ENCODE data around the gene PA2G4. TPM values are rescaled to one million over a fixed set of nuclear protein-coding genes. Genes with fewer than 3 reads are reported as not detected.
A peak's percentile ranks its signal among the peaks of the same experiment; 100 is the strongest.

The PA2G4 gene
- total and polyA plus RNA-seq, 4 donors = 56.8 to 148 (median 68.6) TPM

DNA sequence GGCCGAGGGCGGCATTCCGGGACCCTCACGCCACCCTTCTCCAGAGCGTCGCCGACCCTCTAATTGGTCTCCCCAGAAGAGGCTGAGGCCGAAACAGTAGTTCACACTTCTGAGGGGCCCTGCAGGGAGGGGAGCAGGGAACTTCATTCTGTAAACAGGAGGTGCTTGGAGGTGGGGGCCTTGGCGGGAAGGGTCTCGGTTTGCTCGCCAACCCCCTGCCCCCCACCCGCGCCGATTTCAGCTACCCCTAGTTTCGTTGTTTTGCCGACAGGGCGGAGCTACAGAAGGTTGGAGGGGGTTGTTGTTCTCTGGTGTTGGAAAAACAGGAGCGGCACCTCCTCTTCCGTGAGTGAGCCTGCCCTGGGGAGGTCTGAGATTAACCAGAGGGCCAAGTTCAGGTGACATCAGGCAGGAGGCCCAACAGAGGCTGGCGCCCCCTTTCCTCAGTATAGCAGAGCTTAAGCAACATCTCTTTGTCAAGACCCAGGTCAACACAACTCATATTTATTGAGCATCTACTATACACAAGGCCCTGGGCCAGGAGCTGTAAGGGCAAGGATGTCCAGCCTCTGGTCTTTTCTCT, 23.7 kb upstream of the PA2G4 start:
- peak overlapping the region; percentile 93 to 99 for H3K27ac ChIP-seq (ENCODE audit: low read depth in 1 of 2, low read length in 2 of 2)
- H3K4me1 ChIP-seq (ENCODE audit: control insufficient read depth in 4 of 4, insufficient read depth in 4 of 4, low read length in 3 of 4) = peaks cover 10 to 34% (median 29%) of the 10 kb centered on the region in 4 donors
- peak; percentile 45 to 78 for TF ChIP-seq JUND (IDR thresholded peaks at IDR 0.05)
- peak; percentile 77 for TF ChIP-seq YY1 (IDR thresholded peaks at IDR 0.05)
- TF ChIP-seq RXRA (IDR thresholded peaks at IDR 0.05) = peak; percentile 75 to 87
- peak in 1 of 2 donors; percentile 17 for TF ChIP-seq RAD21 (IDR thresholded peaks at IDR 0.05)
- TF ChIP-seq, protein P1, sequence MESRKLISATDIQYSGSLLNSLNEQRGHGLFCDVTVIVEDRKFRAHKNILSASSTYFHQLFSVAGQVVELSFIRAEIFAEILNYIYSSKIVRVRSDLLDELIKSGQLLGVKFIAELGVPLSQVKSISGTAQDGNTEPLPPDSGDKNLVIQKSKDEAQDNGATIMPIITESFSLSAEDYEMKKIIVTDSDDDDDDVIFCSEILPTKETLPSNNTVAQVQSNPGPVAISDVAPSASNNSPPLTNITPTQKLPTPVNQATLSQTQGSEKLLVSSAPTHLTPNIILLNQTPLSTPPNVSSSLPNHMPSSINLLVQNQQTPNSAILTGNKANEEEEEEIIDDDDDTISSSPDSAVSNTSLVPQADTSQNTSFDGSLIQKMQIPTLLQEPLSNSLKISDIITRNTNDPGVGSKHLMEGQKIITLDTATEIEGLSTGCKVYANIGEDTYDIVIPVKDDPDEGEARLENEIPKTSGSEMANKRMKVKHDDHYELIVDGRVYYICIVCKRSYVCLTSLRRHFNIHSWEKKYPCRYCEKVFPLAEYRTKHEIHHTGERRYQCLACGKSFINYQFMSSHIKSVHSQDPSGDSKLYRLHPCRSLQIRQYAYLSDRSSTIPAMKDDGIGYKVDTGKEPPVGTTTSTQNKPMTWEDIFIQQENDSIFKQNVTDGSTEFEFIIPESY (IDR thresholded peaks at IDR 0.05) = peak; percentile 84
- TF ChIP-seq NR2F2 (IDR thresholded peaks at IDR 0.05) = no peak
- TF ChIP-seq SP1 (IDR thresholded peaks at IDR 0.05) = peak; percentile 73
- peak in 1 of 2 donors; percentile 55 for TF ChIP-seq EGR1 (IDR thresholded peaks at IDR 0.05; ENCODE audit: low read depth in 2 of 2)
- TF ChIP-seq, protein P2, sequence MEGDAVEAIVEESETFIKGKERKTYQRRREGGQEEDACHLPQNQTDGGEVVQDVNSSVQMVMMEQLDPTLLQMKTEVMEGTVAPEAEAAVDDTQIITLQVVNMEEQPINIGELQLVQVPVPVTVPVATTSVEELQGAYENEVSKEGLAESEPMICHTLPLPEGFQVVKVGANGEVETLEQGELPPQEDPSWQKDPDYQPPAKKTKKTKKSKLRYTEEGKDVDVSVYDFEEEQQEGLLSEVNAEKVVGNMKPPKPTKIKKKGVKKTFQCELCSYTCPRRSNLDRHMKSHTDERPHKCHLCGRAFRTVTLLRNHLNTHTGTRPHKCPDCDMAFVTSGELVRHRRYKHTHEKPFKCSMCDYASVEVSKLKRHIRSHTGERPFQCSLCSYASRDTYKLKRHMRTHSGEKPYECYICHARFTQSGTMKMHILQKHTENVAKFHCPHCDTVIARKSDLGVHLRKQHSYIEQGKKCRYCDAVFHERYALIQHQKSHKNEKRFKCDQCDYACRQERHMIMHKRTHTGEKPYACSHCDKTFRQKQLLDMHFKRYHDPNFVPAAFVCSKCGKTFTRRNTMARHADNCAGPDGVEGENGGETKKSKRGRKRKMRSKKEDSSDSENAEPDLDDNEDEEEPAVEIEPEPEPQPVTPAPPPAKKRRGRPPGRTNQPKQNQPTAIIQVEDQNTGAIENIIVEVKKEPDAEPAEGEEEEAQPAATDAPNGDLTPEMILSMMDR (IDR thresholded peaks at IDR 0.05; ENCODE audit: low read depth, low read length, missing input control) = no peak
- TF ChIP-seq, protein P3, sequence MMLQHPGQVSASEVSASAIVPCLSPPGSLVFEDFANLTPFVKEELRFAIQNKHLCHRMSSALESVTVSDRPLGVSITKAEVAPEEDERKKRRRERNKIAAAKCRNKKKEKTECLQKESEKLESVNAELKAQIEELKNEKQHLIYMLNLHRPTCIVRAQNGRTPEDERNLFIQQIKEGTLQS (IDR thresholded peaks at IDR 0.05) = peak; percentile 72
- TF ChIP-seq HNF4A (conservative IDR thresholded peaks at IDR 0.05) = peak; percentile 89 to 93
- peak; percentile 48 for TF ChIP-seq FOXA2 (IDR thresholded peaks at IDR 0.05)
- TF ChIP-seq, protein P4, sequence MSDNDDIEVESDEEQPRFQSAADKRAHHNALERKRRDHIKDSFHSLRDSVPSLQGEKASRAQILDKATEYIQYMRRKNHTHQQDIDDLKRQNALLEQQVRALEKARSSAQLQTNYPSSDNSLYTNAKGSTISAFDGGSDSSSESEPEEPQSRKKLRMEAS (IDR thresholded peaks at IDR 0.05) = peak; percentile 75
- peak; percentile 70 for TF ChIP-seq TAF1 (conservative IDR thresholded peaks at IDR 0.05)
- TF ChIP-seq HNF4G (IDR thresholded peaks at IDR 0.05) = peak; percentile 54
- no peak for TF ChIP-seq FOXA1 (IDR thresholded peaks at IDR 0.05)
- TF ChIP-seq, protein P5, sequence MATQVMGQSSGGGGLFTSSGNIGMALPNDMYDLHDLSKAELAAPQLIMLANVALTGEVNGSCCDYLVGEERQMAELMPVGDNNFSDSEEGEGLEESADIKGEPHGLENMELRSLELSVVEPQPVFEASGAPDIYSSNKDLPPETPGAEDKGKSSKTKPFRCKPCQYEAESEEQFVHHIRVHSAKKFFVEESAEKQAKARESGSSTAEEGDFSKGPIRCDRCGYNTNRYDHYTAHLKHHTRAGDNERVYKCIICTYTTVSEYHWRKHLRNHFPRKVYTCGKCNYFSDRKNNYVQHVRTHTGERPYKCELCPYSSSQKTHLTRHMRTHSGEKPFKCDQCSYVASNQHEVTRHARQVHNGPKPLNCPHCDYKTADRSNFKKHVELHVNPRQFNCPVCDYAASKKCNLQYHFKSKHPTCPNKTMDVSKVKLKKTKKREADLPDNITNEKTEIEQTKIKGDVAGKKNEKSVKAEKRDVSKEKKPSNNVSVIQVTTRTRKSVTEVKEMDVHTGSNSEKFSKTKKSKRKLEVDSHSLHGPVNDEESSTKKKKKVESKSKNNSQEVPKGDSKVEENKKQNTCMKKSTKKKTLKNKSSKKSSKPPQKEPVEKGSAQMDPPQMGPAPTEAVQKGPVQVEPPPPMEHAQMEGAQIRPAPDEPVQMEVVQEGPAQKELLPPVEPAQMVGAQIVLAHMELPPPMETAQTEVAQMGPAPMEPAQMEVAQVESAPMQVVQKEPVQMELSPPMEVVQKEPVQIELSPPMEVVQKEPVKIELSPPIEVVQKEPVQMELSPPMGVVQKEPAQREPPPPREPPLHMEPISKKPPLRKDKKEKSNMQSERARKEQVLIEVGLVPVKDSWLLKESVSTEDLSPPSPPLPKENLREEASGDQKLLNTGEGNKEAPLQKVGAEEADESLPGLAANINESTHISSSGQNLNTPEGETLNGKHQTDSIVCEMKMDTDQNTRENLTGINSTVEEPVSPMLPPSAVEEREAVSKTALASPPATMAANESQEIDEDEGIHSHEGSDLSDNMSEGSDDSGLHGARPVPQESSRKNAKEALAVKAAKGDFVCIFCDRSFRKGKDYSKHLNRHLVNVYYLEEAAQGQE (IDR thresholded peaks at IDR 0.05) = peak; percentile 85
- TF ChIP-seq GABPA (IDR thresholded peaks at IDR 0.05 in 1 of 2, conservative IDR thresholded peaks at IDR 0.05 in 1 of 2) = peak in 1 of 2 donors; percentile 72
- WGBS = 8% methylated on average over 20 of the region's 20 CpGs
- H3K9me3 ChIP-seq (ENCODE audit: control insufficient read depth in 4 of 4, low read length in 3 of 4) = no peaks in the 10 kb centered on the region
- peak overlapping the region; percentile 59 to 88 (median 84) for H3K4me3 ChIP-seq (ENCODE audit: low read depth in 1 of 3, low read length in 3 of 3)
- peak overlapping the region; percentile 92 for H3K9ac ChIP-seq (ENCODE audit: low read depth in 1 of 2, low read length in 2 of 2)
- peak; percentile 68 for DNase-seq (ENCODE audit: low spot score)
- H3K36me3 ChIP-seq (ENCODE audit: control insufficient read depth in 4 of 4, insufficient read depth in 3 of 4, low read depth in 1 of 4, low read length in 3 of 4) = peaks cover 2 to 10% (median 6%) of the 10 kb centered on the region in 4 donors
- H3K27me3 ChIP-seq (ENCODE audit: control insufficient read depth in 4 of 4, insufficient read depth in 4 of 4, low read length in 3 of 4) = no peaks in the 10 kb centered on the region

Data from liver (tissue), 9 donors.